CD14-positive monocyte (primary cell): ENCODE measurements around the gene INF2. TPM values are rescaled to one million over a fixed set of nuclear protein-coding genes. Genes with fewer than 3 reads are reported as not detected.

ENCODE experiments used
- DNase-seq, 3 donors: peaks; one replicate each; pipeline ENCODE4 v3.0.0-alpha.2; 2011 to 2022
- H2AFZ ChIP-seq: 2 replicates; pipeline ENCODE4 v1.6.0; 2012; ENCODE audit warnings: mild to moderate bottlenecking, low read depth, low read length, inconsistent platforms; ENCODE audit not compliant: insufficient read depth, poor library complexity, severe bottlenecking
- H3K27ac ChIP-seq, 2 donors: 1 replicate in 1 of 2; 2 replicates in 1 of 2; pipeline ENCODE4 v1.5.1; 2012 to 2013; ENCODE audit warnings: low read length in 2 of 2, control low read depth in 1 of 2, inconsistent platforms in 1 of 2, low read depth in 1 of 2, mild to moderate bottlenecking in 1 of 2
- H3K27me3 ChIP-seq, 2 donors: one replicate each; pipeline versions ENCODE4 v1.6.0 to v1.6.1; 2011 to 2013; ENCODE audit warnings: low read length in 2 of 2; ENCODE audit not compliant: control insufficient read depth in 2 of 2, insufficient read depth in 2 of 2
- H3K36me3 ChIP-seq, 2 donors: replicated peaks in 1 of 2; 1 replicate in 1 of 2; 2 replicates in 1 of 2; pipeline versions ENCODE4 v1.5.1 to v1.6.1; 2012 to 2013; ENCODE audit warnings: low read length in 2 of 2, control low read depth in 1 of 2, inconsistent platforms in 1 of 2, mild to moderate bottlenecking in 1 of 2; ENCODE audit not compliant: insufficient read depth in 2 of 2, control insufficient read depth in 1 of 2
- H3K4me1 ChIP-seq, 2 donors: 1 replicate in 1 of 2; 2 replicates in 1 of 2; pipeline versions ENCODE4 v1.5.1 to v1.6.1; 2012 to 2013; ENCODE audit warnings: low read length in 2 of 2, control low read depth in 1 of 2, inconsistent platforms in 1 of 2, mild to moderate bottlenecking in 1 of 2, moderate library complexity in 1 of 2; ENCODE audit not compliant: insufficient read depth in 2 of 2, control insufficient read depth in 1 of 2
- H3K4me2 ChIP-seq: replicated peaks from 2 replicates; pipeline ENCODE3; 2012; ENCODE audit warnings: low read length, moderate library complexity, mild to moderate bottlenecking; ENCODE audit not compliant: poor library complexity, severe bottlenecking; ENCODE audit errors: extremely low read depth
- H3K4me3 ChIP-seq, 3 experiments: fragments of 200-600 bp in 1 of 3; sonication (generic) in 1 of 3; replicated peaks in 1 of 3; 1 replicate in 2 of 3; 2 replicates in 1 of 3; pipeline ENCODE4 v1.5.1; 2011 to 2013; ENCODE audit warnings: low read length in 3 of 3, mild to moderate bottlenecking in 3 of 3, control low read depth in 2 of 3, low read depth in 2 of 3, inconsistent platforms in 1 of 3, moderate library complexity in 1 of 3
- H3K79me2 ChIP-seq: 2 replicates; pipeline ENCODE4 v1.6.0; 2012; ENCODE audit warnings: mild to moderate bottlenecking, control low read depth, inconsistent platforms, low read length, moderate library complexity; ENCODE audit not compliant: insufficient read depth
- H3K9ac ChIP-seq: 2 replicates; pipeline ENCODE4 v1.6.0; 2017; ENCODE audit warnings: low read length, mild to moderate bottlenecking; ENCODE audit not compliant: insufficient read depth, poor library complexity, severe bottlenecking
- H3K9me3 ChIP-seq, 2 donors: replicated peaks in 1 of 2; 1 replicate in 1 of 2; 2 replicates in 1 of 2; pipeline versions ENCODE4 v1.5.1 to v1.6.1; 2012 to 2013; ENCODE audit warnings: low read length in 2 of 2, control low read depth in 1 of 2; ENCODE audit not compliant: control insufficient read depth in 1 of 2, insufficient read depth in 1 of 2
- H4K20me1 ChIP-seq: 2 replicates; pipeline ENCODE4 v1.6.0; 2012; ENCODE audit warnings: mild to moderate bottlenecking, low read length, control low read depth, moderate library complexity; ENCODE audit not compliant: insufficient read depth
- H3K27ac Mint-ChIP-seq, 7 donors: one replicate each; pipeline ENCODE4 v1.8.0; 2020; ENCODE audit warnings: mild to moderate bottlenecking in 7 of 7, mixed read lengths in 7 of 7, moderate library complexity in 6 of 7, inconsistent platforms in 2 of 7
- H3K27me3 Mint-ChIP-seq, 3 donors: one replicate each; pipeline ENCODE4 v1.8.0; 2021 to 2022; ENCODE audit warnings: low read depth in 3 of 3, mild to moderate bottlenecking in 3 of 3, mixed read lengths in 3 of 3, moderate library complexity in 3 of 3, inconsistent platforms in 1 of 3
- H3K36me3 Mint-ChIP-seq, 2 donors: one replicate each; pipeline ENCODE4 v1.8.0; 2020; ENCODE audit warnings: mixed read lengths in 2 of 2, inconsistent platforms in 1 of 2, mild to moderate bottlenecking in 1 of 2
- H3K4me1 Mint-ChIP-seq: one replicate; pipeline ENCODE4 v1.8.0; 2020; ENCODE audit warnings: mild to moderate bottlenecking, mixed read lengths
- H3K4me3 Mint-ChIP-seq, 2 donors: one replicate each; pipeline ENCODE4 v1.8.0; 2020; ENCODE audit warnings: mild to moderate bottlenecking in 2 of 2, mixed read lengths in 2 of 2, moderate library complexity in 1 of 2
- H3K9me3 Mint-ChIP-seq, 7 donors: one replicate each; pipeline ENCODE4 v1.8.0; 2020 to 2022; ENCODE audit warnings: mixed read lengths in 7 of 7, mild to moderate bottlenecking in 6 of 7, moderate library complexity in 6 of 7, inconsistent platforms in 2 of 7
- WGBS: methylation state at CpG from one replicate; pipeline ENCODE4 v1.1.5; 2013; ENCODE audit warnings: missing lambda C conversion rate; ENCODE audit not compliant: insufficient coverage; 5-methylcytosine and 5-hydroxymethylcytosine counted together
- intact Hi-C, 2 donors: fragments of 100-400 bp; cut with micrococcal nuclease; formaldehyde crosslinking; loops; one replicate each; pipeline versions ENCODE4 v1.15.0 to v1.15.1; 2023
- polyA plus RNA-seq, 3 donors: library from polyadenylated mRNA; depleted of rRNA in 1 of 3; unstranded in 2 of 3; stranded (reverse) in 1 of 3; fragments of 300-500 nt in 2 of 3; fragments of >200 nt in 1 of 3; fragmentation: Illumina TruSeq in 2 of 3; gene quantifications; 1 replicate in 2 of 3; 2 replicates in 1 of 3; pipeline ENCODE4 v1.2.3, GENCODE V29; 2012 to 2021
- TF ChIP-seq, protein P1 (sequence below): fragments of 200-600 bp; IDR thresholded peaks from one replicate; pipeline ENCODE4 v1.8.0; 2022; ENCODE audit warnings: antibody characterized with exemption, mild to moderate bottlenecking

The INF2 gene
- polyA plus RNA-seq, 3 donors = 2.9 to 23.3 (median 3.8) TPM

DNA sequence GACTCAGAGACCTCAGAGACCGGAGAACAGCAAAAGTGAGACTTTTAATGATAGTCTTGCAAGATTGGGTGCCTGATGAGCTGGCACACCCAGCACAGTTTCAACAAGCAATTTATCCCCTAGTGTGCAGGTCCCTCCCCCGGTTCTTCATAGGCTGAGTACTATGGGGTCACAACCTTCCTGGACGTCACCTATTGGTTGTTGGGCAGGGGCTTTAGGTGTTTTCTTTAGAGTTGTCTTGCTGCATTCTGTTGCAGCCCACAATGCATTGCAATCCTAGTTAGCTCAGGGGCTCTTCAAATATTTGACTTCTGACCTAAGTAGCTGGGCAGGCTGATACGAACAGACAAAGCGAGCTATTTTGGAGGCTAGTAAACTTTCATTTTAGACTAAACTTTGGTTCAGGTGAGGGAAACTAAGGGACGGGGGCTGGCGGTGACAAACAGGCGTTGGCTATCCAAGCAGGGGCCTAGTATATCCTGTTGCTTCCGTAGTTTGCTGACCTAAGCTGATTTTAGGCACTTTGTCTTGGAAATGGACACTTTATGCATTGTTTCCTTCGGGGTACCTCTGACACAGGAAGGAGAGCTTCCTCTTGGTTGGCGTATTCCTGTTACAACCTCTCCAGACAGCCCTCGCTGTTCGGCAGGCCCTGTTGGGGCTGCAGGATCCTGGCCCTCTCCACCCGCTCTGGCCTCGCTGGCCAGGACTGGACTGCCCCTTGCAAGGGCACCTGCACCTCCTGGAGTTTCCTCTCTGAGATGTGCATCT lies 77.6 kb downstream of the INF2 start:
- Mint-ChIP-seq H3K36me3 (peaks cover 25 to 30% of the 10 kb centered on the region in 2 donors), H3K4me1 (peaks cover 6% of the 10 kb centered on the region), H3K9me3 (peaks cover 2 to 12% (median 11%) of the 10 kb centered on the region in 7 donors), H3K27me3 (no peaks in the 10 kb centered on the region), H3K4me3 (no peak overlapping the region), H3K27ac (peak overlapping the region in 1 of 7 donors; percentile 6)
- TF ChIP-seq, protein P1, sequence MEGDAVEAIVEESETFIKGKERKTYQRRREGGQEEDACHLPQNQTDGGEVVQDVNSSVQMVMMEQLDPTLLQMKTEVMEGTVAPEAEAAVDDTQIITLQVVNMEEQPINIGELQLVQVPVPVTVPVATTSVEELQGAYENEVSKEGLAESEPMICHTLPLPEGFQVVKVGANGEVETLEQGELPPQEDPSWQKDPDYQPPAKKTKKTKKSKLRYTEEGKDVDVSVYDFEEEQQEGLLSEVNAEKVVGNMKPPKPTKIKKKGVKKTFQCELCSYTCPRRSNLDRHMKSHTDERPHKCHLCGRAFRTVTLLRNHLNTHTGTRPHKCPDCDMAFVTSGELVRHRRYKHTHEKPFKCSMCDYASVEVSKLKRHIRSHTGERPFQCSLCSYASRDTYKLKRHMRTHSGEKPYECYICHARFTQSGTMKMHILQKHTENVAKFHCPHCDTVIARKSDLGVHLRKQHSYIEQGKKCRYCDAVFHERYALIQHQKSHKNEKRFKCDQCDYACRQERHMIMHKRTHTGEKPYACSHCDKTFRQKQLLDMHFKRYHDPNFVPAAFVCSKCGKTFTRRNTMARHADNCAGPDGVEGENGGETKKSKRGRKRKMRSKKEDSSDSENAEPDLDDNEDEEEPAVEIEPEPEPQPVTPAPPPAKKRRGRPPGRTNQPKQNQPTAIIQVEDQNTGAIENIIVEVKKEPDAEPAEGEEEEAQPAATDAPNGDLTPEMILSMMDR = no peak
- Histone ChIP-seq H3K27me3 (no peaks in the 10 kb centered on the region), H3K9ac (no peak overlapping the region), H3K4me2 (no peak overlapping the region), H3K36me3 (peaks cover 15 to 25% of the 10 kb centered on the region in 2 donors), H3K4me3 (no peak overlapping the region), H3K9me3 (peaks cover 7 to 9% of the 10 kb centered on the region in 2 donors), H3K79me2 (no peaks in the 10 kb centered on the region), H3K4me1 (peaks cover 0 to 9% of the 10 kb centered on the region in 2 donors), H2AFZ (no peak overlapping the region), H4K20me1 (peaks cover 31% of the 10 kb centered on the region), H3K27ac (no peak overlapping the region)
- DNase-seq = no peak
- WGBS = 82% methylated on average over 12 of the region's 15 CpGs
- intact Hi-C loops = no loop called here

DNA sequence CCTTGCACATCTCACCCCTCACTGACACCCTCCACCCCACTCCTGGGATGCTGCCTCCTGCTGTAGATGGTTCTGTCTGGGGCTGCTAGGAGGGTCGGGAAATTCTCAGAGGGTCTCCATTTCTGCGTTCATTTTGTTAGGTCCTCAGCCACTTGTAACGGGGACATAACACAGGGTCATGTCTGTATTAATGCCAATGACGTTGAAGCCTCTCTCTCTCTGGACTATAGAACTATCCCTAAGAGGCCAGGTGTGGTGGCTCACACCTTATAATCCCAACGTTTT lies 78.2 kb downstream of the INF2 start:
- intact Hi-C loops = no loop called here
- H3K27ac ChIP-seq = no peak overlapping the region
- H3K36me3 Mint-ChIP-seq = peaks cover 29 to 31% of the 10 kb centered on the region in 2 donors

More for the DNA sequence above, 78.2 kb downstream of the INF2 start:
- DNase-seq = no peak
- Mint-ChIP-seq H3K4me3 (no peak overlapping the region), H3K27ac (peak overlapping the region in 1 of 7 donors; percentile 6), H3K27me3 (no peaks in the 10 kb centered on the region), H3K9me3 (peaks cover 2 to 18% (median 12%) of the 10 kb centered on the region in 7 donors), H3K4me1 (peaks cover 6% of the 10 kb centered on the region)
- TF ChIP-seq, protein P1 = no peak
- Histone ChIP-seq H3K27me3 (no peaks in the 10 kb centered on the region), H3K4me2 (no peak overlapping the region), H3K36me3 (peaks cover 20 to 30% of the 10 kb centered on the region in 2 donors), H3K9ac (no peak overlapping the region), H3K4me3 (no peak overlapping the region), H2AFZ (no peak overlapping the region), H3K9me3 (peaks cover 7 to 11% of the 10 kb centered on the region in 2 donors), H3K79me2 (no peaks in the 10 kb centered on the region), H4K20me1 (peaks cover 32% of the 10 kb centered on the region), H3K4me1 (peaks cover 0 to 9% of the 10 kb centered on the region in 2 donors)
- 88% methylated on average over 5 of the region's 5 CpGs for WGBS
